Gastroesophageal sphincter (tissue), 4 donors: Measurements from ENCODE around the gene ZNF512B. TPM values are rescaled to one million over a fixed set of nuclear protein-coding genes. Genes with fewer than 3 reads are reported as not detected.
"Not testable (repeated sequence)": the region's sequence is repeated elsewhere in the genome, so short reads cannot be mapped to it uniquely, and the experiment has no call there.

Experiments used
- ATAC-seq: fragments of 150-250 bp; one replicate; pipeline ENCODE4 v1.9.1; 2016; ENCODE audit warnings: mild to moderate bottlenecking, moderate library complexity
- H3K27ac ChIP-seq, 4 donors: fragments of 200-600 bp; sonication (generic) in 3 of 4; 1 replicate in 3 of 4; 2 replicates in 1 of 4; pipeline ENCODE4 v1.5.1; 2016 to 2019
- H3K27me3 ChIP-seq: fragments of 200-600 bp; sonication (generic); one replicate; pipeline ENCODE4 v1.5.1; 2019
- H3K36me3 ChIP-seq, 2 donors: fragments of 200-600 bp; sonication (generic); one replicate each; pipeline ENCODE4 v1.5.1; 2019; ENCODE audit warnings: control low read depth in 1 of 2
- H3K4me1 ChIP-seq, 3 donors: fragments of 200-600 bp; sonication (generic); 1 replicate in 2 of 3; 2 replicates in 1 of 3; pipeline ENCODE4 v1.5.1; 2016 to 2019; ENCODE audit warnings: control low read depth in 2 of 3
- H3K4me3 ChIP-seq, 2 donors: fragments of 200-600 bp; sonication (generic); one replicate each; pipeline ENCODE4 v1.5.1; 2019; ENCODE audit warnings: mild to moderate bottlenecking in 1 of 2, moderate library complexity in 1 of 2
- H3K9me3 ChIP-seq, 3 donors: fragments of 200-600 bp; sonication (generic); one replicate each; pipeline ENCODE4 v1.5.1; 2017 to 2019; ENCODE audit warnings: control low read depth in 2 of 3
- EP300 ChIP-seq: sonication (generic); formaldehyde crosslinking; IDR thresholded peaks from one replicate; pipeline ENCODE4 v1.6.1; 2017; ENCODE audit warnings: antibody characterized with exemption, mild to moderate bottlenecking
- POLR2A ChIP-seq, 2 donors: fragments of 450-650 bp; IDR thresholded peaks; one replicate each; pipeline ENCODE4 v1.6.1; 2017; ENCODE audit warnings: antibody characterized with exemption in 2 of 2, mild to moderate bottlenecking in 2 of 2, moderate library complexity in 1 of 2
- POLR2AphosphoS5 ChIP-seq: sonication (generic); formaldehyde crosslinking; IDR thresholded peaks from one replicate; pipeline ENCODE4 v1.6.1; 2017; ENCODE audit warnings: antibody characterized with exemption
- WGBS, 2 donors: methylation state at CpG; one replicate each; pipeline ENCODE4 v1.1.5; 2018; ENCODE audit warnings: low coverage in 1 of 2; 5-methylcytosine and 5-hydroxymethylcytosine counted together
- total RNA-seq, 4 donors: library from RNA; depleted of rRNA; stranded (reverse); fragments of >200 nt; gene quantifications; one replicate each; pipeline ENCODE4 v1.1.0, GENCODE V29; 2016
- TF ChIP-seq, protein P1 (sequence below), 4 experiments: fragments of 200-600 bp in 2 of 4; fragments of 450-650 bp in 2 of 4; sonication (generic) in 1 of 4; IDR thresholded peaks; one replicate each; pipeline ENCODE4 v1.5.1; 2017 to 2019; ENCODE audit warnings: antibody characterized with exemption in 4 of 4, mild to moderate bottlenecking in 2 of 4, moderate library complexity in 2 of 4

The ZNF512B gene
- total RNA-seq, 4 donors from 2014 or later = 9.0 to 13.8 (median 10.0) TPM

DNA sequence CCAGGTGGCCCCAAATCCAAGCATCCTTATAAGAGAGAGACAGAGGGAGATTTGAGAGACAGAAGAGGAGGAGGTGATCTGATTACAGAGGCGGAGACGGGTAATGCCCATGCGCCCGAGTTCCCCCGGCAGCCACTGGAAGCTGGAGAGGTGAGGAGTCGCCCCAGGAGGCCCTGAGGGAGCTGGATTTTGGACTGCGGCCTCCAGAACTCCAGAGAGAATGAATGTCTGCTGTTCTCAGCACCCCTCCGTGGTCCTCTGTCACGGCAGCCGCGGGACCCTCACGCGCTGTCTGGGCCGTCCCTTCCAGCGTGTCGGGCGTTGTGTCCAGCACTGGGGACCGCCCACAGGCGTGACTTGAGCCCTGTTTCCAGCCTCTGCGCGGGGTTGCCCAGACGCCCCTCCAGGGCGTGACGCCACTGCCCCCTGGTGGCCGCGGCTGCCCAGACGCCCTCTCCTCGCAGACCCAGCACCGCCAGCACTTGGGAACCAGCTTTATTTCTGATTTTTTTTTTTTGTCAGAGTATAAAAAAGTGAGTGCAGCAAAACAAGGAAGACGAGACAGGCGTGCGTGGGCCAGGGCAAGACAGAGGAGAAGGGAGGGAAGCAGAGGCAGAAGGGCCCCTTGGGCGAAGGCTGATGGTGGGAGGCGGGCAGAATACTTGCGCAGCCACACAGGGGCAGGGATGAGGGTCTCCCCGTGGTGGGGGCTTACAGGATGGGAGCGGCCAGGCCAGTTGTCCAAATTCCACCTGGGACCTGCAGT is 4.1 kb upstream of the ZNF512B start:
- H3K4me3 ChIP-seq = peak overlapping the region in 1 of 2 donors; percentile 44
- H3K9me3 ChIP-seq = no peaks in the 10 kb centered on the region
- peaks cover 0 to 39% (median 21%) of the 10 kb centered on the region in 3 donors for H3K4me1 ChIP-seq
- peak; percentile 85 for ATAC-seq
- no peaks in the 10 kb centered on the region for H3K36me3 ChIP-seq
- H3K27me3 ChIP-seq = no peaks in the 10 kb centered on the region
- peak overlapping the region in 3 of 4 donors; percentile 69 to 71 (median 70) for H3K27ac ChIP-seq
- 0 to 8% methylated on average over 3 to 7 of the region's 37 CpGs for WGBS, 2 donors
- no peak for TF ChIP-seq POLR2A (IDR thresholded peaks at IDR 0.05)
- TF ChIP-seq EP300 = no peak
- TF ChIP-seq POLR2AphosphoS5 = no peak
- TF ChIP-seq, protein P1, sequence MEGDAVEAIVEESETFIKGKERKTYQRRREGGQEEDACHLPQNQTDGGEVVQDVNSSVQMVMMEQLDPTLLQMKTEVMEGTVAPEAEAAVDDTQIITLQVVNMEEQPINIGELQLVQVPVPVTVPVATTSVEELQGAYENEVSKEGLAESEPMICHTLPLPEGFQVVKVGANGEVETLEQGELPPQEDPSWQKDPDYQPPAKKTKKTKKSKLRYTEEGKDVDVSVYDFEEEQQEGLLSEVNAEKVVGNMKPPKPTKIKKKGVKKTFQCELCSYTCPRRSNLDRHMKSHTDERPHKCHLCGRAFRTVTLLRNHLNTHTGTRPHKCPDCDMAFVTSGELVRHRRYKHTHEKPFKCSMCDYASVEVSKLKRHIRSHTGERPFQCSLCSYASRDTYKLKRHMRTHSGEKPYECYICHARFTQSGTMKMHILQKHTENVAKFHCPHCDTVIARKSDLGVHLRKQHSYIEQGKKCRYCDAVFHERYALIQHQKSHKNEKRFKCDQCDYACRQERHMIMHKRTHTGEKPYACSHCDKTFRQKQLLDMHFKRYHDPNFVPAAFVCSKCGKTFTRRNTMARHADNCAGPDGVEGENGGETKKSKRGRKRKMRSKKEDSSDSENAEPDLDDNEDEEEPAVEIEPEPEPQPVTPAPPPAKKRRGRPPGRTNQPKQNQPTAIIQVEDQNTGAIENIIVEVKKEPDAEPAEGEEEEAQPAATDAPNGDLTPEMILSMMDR (IDR thresholded peaks at IDR 0.05) = peak in 3 of 4 experiments; percentile 97 to 100 (median 97)

- peak overlapping the region in 3 of 4 donors; percentile 69 to 71 (median 70) for H3K27ac ChIP-seq
- TF ChIP-seq POLR2A (IDR thresholded peaks at IDR 0.05) (no peak), EP300 (no peak), POLR2AphosphoS5 (no peak)
- TF ChIP-seq, protein P1 (IDR thresholded peaks at IDR 0.05) = no peak
- WGBS, 2 donors = 100% methylated on average over 1 of the region's 3 CpGs; no CpG with 5 or more reads in 1 of the 2 donors
- ATAC-seq = no peak
- no peaks in the 10 kb centered on the region for H3K9me3 ChIP-seq
- peaks cover 0 to 40% (median 21%) of the 10 kb centered on the region in 3 donors for H3K4me1 ChIP-seq
- H3K27me3 ChIP-seq = no peaks in the 10 kb centered on the region
- no peak overlapping the region for H3K4me3 ChIP-seq
- no peaks in the 10 kb centered on the region for H3K36me3 ChIP-seq
These were observed 3.4 kb upstream of the ZNF512B start for GRCh38 chr20:63973160-63973479.

GRCh38 chr20:63972312-63973159 is 2.8 kb upstream of the ZNF512B start:
- no peak for ATAC-seq
- no peaks in the 10 kb centered on the region for H3K27me3 ChIP-seq
- H3K9me3 ChIP-seq = no peaks in the 10 kb centered on the region
- H3K4me3 ChIP-seq = no peak overlapping the region
- 59 to 80% methylated on average over 1 to 6 of the region's 18 CpGs for WGBS, 2 donors
- peaks cover 0 to 3% of the 10 kb centered on the region in 2 donors for H3K36me3 ChIP-seq
- H3K4me1 ChIP-seq = peaks cover 0 to 42% (median 22%) of the 10 kb centered on the region in 3 donors
- TF ChIP-seq, protein P1 (IDR thresholded peaks at IDR 0.05) = no peak
- no peak for TF ChIP-seq POLR2A (IDR thresholded peaks at IDR 0.05)
- TF ChIP-seq EP300 = no peak
- no peak for TF ChIP-seq POLR2AphosphoS5
- H3K27ac ChIP-seq = peak overlapping the region in 2 of 4 donors; percentile 6 to 71

- not testable (repeated sequence) for H3K36me3 ChIP-seq, H3K4me3 ChIP-seq, H3K9me3 ChIP-seq, H3K27me3 ChIP-seq, ATAC-seq
- H3K4me1 ChIP-seq = peaks cover 0 to 42% (median 22%) of the 10 kb centered on the region in 3 donors
- peak overlapping the region in 2 of 4 donors; percentile 6 to 71 for H3K27ac ChIP-seq
- WGBS, 2 donors = 82 to 85% methylated on average over 5 to 10 of the region's 10 CpGs
These were observed 2.2 kb upstream of the ZNF512B start for GRCh38 chr20:63971960-63972311.

- 80 to 83% methylated on average over 1 to 4 of the region's 5 CpGs for WGBS, 2 donors
- no peak overlapping the region for H3K27ac ChIP-seq
- TF ChIP-seq POLR2AphosphoS5 = no peak
- H3K4me1 ChIP-seq = peaks cover 0 to 42% (median 22%) of the 10 kb centered on the region in 3 donors
- H3K36me3 ChIP-seq = peaks cover 0 to 20% of the 10 kb centered on the region in 2 donors
- H3K9me3 ChIP-seq = no peaks in the 10 kb centered on the region
- no peak overlapping the region for H3K4me3 ChIP-seq
- ATAC-seq = no peak
- H3K27me3 ChIP-seq = no peaks in the 10 kb centered on the region
These were observed 1.1 kb upstream of the ZNF512B start for GRCh38 chr20:63970714-63971431.
